ENCODE data around the gene GJD3. TPM values are rescaled to one million over a fixed set of nuclear protein-coding genes. Genes with fewer than 3 reads are reported as not detected.
A peak's percentile ranks its signal among the peaks of the same experiment; 100 is the strongest.
"Not testable (repeated sequence)": the region's sequence is repeated elsewhere in the genome, so short reads cannot be mapped to it uniquely, and the experiment has no call there.

Gene GJD3
- total RNA-seq, 6 donors from 2014 or later, result 1.7 to 8.4 (median 4.5) TPM; not detected in 2

DNA sequence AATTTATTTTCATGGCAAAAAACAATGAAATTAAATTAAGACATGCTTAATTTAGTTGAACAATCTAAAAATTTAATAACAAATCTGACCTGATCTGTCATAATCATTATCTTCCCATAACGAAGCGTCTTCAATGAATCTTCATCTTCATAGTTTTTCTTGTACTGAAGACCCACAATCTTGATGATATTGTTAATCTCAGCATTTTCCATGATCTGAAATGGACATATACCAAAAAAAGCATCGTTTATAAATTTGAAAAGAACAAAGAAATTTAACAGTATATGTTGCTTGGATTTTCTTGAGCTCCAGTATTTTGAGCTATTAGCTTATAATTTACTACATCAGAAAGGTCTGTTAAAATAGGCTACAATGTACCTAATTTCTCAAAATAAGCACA lies 42.9 kb upstream of the GJD3 start:
- Histone ChIP-seq H3K4me3 (no peak overlapping the region), H3K4me1 (no peaks in the 10 kb centered on the region), H3K27me3 (no peaks in the 10 kb centered on the region), H3K9me3 (no peaks in the 10 kb centered on the region), H3K27ac (no peak overlapping the region), H3K36me3 (no peaks in the 10 kb centered on the region)
- ATAC-seq (ENCODE audit: low FRiP score in 2 of 2) (no peak), DNase-seq (no peak)
- no peak for TF ChIP-seq POLR2A (IDR thresholded peaks at IDR 0.05)
- TF ChIP-seq, protein P1, sequence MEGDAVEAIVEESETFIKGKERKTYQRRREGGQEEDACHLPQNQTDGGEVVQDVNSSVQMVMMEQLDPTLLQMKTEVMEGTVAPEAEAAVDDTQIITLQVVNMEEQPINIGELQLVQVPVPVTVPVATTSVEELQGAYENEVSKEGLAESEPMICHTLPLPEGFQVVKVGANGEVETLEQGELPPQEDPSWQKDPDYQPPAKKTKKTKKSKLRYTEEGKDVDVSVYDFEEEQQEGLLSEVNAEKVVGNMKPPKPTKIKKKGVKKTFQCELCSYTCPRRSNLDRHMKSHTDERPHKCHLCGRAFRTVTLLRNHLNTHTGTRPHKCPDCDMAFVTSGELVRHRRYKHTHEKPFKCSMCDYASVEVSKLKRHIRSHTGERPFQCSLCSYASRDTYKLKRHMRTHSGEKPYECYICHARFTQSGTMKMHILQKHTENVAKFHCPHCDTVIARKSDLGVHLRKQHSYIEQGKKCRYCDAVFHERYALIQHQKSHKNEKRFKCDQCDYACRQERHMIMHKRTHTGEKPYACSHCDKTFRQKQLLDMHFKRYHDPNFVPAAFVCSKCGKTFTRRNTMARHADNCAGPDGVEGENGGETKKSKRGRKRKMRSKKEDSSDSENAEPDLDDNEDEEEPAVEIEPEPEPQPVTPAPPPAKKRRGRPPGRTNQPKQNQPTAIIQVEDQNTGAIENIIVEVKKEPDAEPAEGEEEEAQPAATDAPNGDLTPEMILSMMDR (IDR thresholded peaks at IDR 0.05), result no peak
- no peak for TF ChIP-seq EP300 (IDR thresholded peaks at IDR 0.05)
- TF ChIP-seq POLR2AphosphoS5 (IDR thresholded peaks at IDR 0.05), result no peak
- 91 to 98% methylated on average over 3 of the region's 3 CpGs for WGBS, 2 donors

DNA sequence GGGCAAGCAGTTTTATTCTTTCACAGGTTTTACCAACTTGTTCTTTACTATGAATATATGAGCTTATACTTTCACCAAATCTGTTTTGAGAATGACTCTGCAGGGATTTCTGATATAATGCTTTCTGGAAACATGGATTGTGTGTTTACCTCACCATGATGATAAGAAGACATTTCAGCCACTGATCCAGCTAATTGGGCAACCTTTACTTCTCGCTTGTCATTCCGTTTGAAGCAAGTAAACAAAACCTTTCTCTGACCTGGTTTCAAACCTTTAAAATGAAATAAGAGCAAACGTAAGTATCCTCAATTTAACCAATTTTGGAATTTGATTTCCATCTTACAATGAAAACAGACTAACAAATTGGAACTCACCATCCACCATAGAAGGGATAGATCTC lies 39.5 kb upstream of the GJD3 start:
- Histone ChIP-seq H3K27me3 (no peaks in the 10 kb centered on the region), H3K27ac (no peak overlapping the region), H3K9me3 (no peaks in the 10 kb centered on the region), H3K4me1 (no peaks in the 10 kb centered on the region), H3K4me3 (no peak overlapping the region), H3K36me3 (no peaks in the 10 kb centered on the region)
- TF ChIP-seq EP300 (IDR thresholded peaks at IDR 0.05) (no peak), POLR2A (IDR thresholded peaks at IDR 0.05) (no peak), POLR2AphosphoS5 (IDR thresholded peaks at IDR 0.05) (no peak)
- TF ChIP-seq, protein P1 (IDR thresholded peaks at IDR 0.05), result no peak
- 70 to 76% methylated on average over 3 of the region's 3 CpGs for WGBS, 2 donors
- no peak for ATAC-seq (ENCODE audit: low FRiP score in 2 of 2)
- no peak for DNase-seq

DNA sequence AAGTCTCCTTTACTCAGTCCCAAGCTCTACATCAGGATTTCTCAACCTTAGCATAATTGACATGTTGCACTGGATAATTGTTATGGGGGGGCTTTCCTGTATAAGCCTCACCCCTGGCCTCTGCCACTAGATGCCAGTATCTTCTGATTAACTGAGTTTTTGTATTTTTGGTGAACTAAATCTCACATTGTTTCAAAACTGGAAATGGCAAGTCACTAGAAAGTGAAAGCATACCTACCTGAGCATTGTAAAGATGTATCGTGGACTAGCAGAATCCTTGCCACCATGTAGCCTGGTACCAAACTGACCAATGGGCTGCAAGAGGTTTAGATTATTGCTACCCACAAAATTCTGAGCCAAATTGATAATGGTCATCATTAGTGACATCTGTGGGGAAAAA lies 38.1 kb upstream of the GJD3 start:
- Histone ChIP-seq H3K27me3 (no peaks in the 10 kb centered on the region), H3K4me1 (no peaks in the 10 kb centered on the region), H3K27ac (no peak overlapping the region), H3K4me3 (no peak overlapping the region), H3K36me3 (no peaks in the 10 kb centered on the region), H3K9me3 (no peaks in the 10 kb centered on the region)
- DNase-seq (no peak), ATAC-seq (ENCODE audit: low FRiP score in 2 of 2) (no peak)
- 89 to 96% methylated on average over 1 of the region's 1 CpG for WGBS, 2 donors
- TF ChIP-seq POLR2AphosphoS5 (IDR thresholded peaks at IDR 0.05), result no peak
- no peak for TF ChIP-seq EP300 (IDR thresholded peaks at IDR 0.05)
- TF ChIP-seq, protein P1 (IDR thresholded peaks at IDR 0.05), result no peak
- TF ChIP-seq POLR2A (IDR thresholded peaks at IDR 0.05), result no peak

DNA sequence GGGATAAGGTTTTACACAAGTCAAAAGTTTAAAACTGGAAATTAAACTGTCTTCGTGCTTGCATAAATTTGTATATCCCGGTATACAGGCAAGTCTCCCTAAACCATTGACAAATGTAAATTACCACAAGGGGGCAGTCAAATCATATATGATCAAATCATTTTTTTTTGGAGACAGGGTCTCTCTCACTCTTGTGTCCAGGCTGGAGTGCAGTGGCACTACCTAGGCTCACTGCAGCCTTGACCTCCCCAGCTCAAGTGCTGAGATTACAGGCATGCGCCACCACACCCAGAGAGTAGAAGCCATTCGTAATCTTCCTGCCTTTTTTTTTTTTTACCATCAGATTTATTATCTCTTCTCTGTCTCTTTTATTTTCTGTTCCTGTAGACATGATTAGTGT lies 34.6 kb upstream of the GJD3 start:
- Histone ChIP-seq H3K27ac (no peak overlapping the region), H3K36me3 (no peaks in the 10 kb centered on the region), H3K4me1 (no peaks in the 10 kb centered on the region), H3K27me3 (no peaks in the 10 kb centered on the region), H3K9me3 (no peaks in the 10 kb centered on the region), H3K4me3 (no peak overlapping the region)
- ATAC-seq (ENCODE audit: low FRiP score in 2 of 2) (peak in 1 of 2 donors; percentile 62), DNase-seq (no peak)
- TF ChIP-seq EP300 (IDR thresholded peaks at IDR 0.05), result no peak
- no peak for TF ChIP-seq POLR2AphosphoS5 (IDR thresholded peaks at IDR 0.05)
- TF ChIP-seq, protein P1 (IDR thresholded peaks at IDR 0.05), result peak in 5 of 6 experiments; percentile 36 to 54 (median 50)
- 45 to 51% methylated on average over 4 of the region's 4 CpGs for WGBS, 2 donors

DNA sequence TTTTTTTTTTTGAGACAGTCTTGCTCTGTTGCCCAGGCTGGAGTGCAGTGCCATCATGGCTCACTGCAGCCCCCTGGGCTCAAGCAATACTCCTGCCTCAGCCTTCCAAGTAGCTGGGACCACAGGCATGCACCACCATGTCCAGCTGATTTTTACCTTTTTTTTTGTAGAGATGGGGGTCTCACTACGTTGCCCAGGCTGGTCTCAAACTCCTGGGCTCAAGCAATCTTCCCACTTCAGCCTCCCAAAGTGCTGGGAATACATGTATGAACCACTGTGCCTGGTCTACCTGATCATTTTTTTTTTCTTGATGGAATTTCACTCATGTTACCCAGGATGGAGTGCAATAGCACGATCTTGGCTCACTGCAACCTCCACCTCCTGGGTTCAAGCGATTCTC lies 22.0 kb upstream of the GJD3 start:
- ATAC-seq (ENCODE audit: low FRiP score in 2 of 2); H3K27me3 ChIP-seq; DNase-seq; H3K36me3 ChIP-seq; H3K9me3 ChIP-seq; H3K4me1 ChIP-seq; H3K27ac ChIP-seq; H3K4me3 ChIP-seq: not testable (repeated sequence)
- 94 to 97% methylated on average over 3 of the region's 3 CpGs for WGBS, 2 donors
